PC-9 (cell line): ENCODE measurements around the gene KCNIP1. TPM values are rescaled to one million over a fixed set of nuclear protein-coding genes. Genes with fewer than 3 reads are reported as not detected.

Experiments
- BruUV-seq: library from RNA; stranded (reverse); fragments of 400-500 nt; replicated peaks from 2 replicates; lab custom pipeline; 2021; lab: Mats Ljungman, UMichigan
- CTCF ChIA-PET: fragments of 300-600 bp; sonication (Branson Sonifier 250); formaldehyde crosslinking; loops from one replicate; lab custom pipeline; 2022; ENCODE audit warnings: antibody characterized with exemption; lab: Charles Lee
- POLR2A ChIA-PET: fragments of 300-600 bp; sonication (Branson Sonifier 250); formaldehyde crosslinking; loops from one replicate; lab custom pipeline; 2022; ENCODE audit warnings: antibody characterized with exemption; ENCODE audit not compliant: unreplicated experiment; lab: Charles Lee
- DNase-seq, 2 experiments: peaks; one replicate each; pipeline versions ENCODE4 v3.0.0 to v3.0.0-alpha.2; 2015 to 2022; ENCODE audit warnings: mixed read lengths in 1 of 2
- H2AFZ ChIP-seq: fragments of 200-600 bp; sonication (generic); 2 replicates; pipeline ENCODE4 v1.8.1; 2017; ENCODE audit warnings: antibody characterized with exemption
- H3F3A ChIP-seq: fragments of 200-600 bp; sonication (generic); 2 replicates; pipeline ENCODE4 v1.8.1; 2017; ENCODE audit warnings: antibody characterized with exemption, mild to moderate bottlenecking, low read depth; ENCODE audit not compliant: insufficient read depth
- H3K27ac ChIP-seq: fragments of 200-600 bp; sonication (generic); 2 replicates; pipeline ENCODE4 v1.6.1; 2016; ENCODE audit warnings: mixed run types
- H3K27me3 ChIP-seq: fragments of 200-600 bp; sonication (generic); 2 replicates; pipeline ENCODE4 v1.6.1; 2016; ENCODE audit warnings: low read depth, mixed run types; ENCODE audit not compliant: insufficient read depth
- H3K36me3 ChIP-seq: fragments of 200-600 bp; sonication (generic); 2 replicates; pipeline ENCODE4 v1.6.1; 2016; ENCODE audit warnings: low read depth, mixed run types
- H3K4me1 ChIP-seq: fragments of 200-600 bp; sonication (generic); replicated peaks from 2 replicates; pipeline ENCODE4 v1.6.1; 2016; ENCODE audit warnings: mixed run types; ENCODE audit not compliant: insufficient read depth
- H3K4me2 ChIP-seq: fragments of 200-600 bp; sonication (generic); 2 replicates; pipeline ENCODE4 v1.6.1; 2017; ENCODE audit warnings: mixed run types
- H3K4me3 ChIP-seq: fragments of 200-600 bp; sonication (generic); 2 replicates; pipeline ENCODE4 v1.6.1; 2016; ENCODE audit warnings: mixed run types
- H3K79me2 ChIP-seq: fragments of 200-600 bp; sonication (generic); 2 replicates; pipeline ENCODE4 v1.6.1; 2017; ENCODE audit warnings: low read depth, mixed run types
- H3K9me2 ChIP-seq: fragments of 200-600 bp; sonication (generic); 2 replicates; pipeline ENCODE4 v1.8.1; 2017; ENCODE audit warnings: mild to moderate bottlenecking; ENCODE audit not compliant: insufficient read depth
- H3K9me3 ChIP-seq: fragments of 200-600 bp; sonication (generic); 2 replicates; pipeline ENCODE4 v1.8.1; 2016; ENCODE audit warnings: low read depth; ENCODE audit not compliant: insufficient read depth
- H4K20me1 ChIP-seq: fragments of 200-600 bp; sonication (generic); 2 replicates; pipeline ENCODE4 v1.8.1; 2017; ENCODE audit not compliant: insufficient read depth
- CTCF ChIP-seq: fragments of 200-600 bp; sonication (generic); conservative IDR thresholded peaks from 2 replicates; pipeline ENCODE4 v1.6.1; 2017; ENCODE audit warnings: mixed run types, antibody characterized with exemption, mild to moderate bottlenecking, moderate library complexity
- EZH2 ChIP-seq: fragments of 200-600 bp; sonication (generic); IDR thresholded peaks from 2 replicates; pipeline ENCODE4 v1.8.0; 2017; ENCODE audit warnings: antibody characterized with exemption, low read depth
- intact Hi-C: fragments of 100-400 bp; cut with micrococcal nuclease; formaldehyde crosslinking; loops from one replicate; pipeline ENCODE4 v1.10.0; 2022; ENCODE audit not compliant: unreplicated experiment
- total RNA-seq: library from RNA; stranded (reverse); gene quantifications from 2 replicates; pipeline ENCODE4 v1.2.3, GENCODE V29; 2021

Gene KCNIP1
- total RNA-seq, 1 experiment from 2014 or later: not detected

- Histone ChIP-seq H3K9me2 (no peaks in the 10 kb centered on the region), H3K36me3 (no peaks in the 10 kb centered on the region), H2AFZ (no peak overlapping the region), H3K4me3 (no peak overlapping the region), H3K27me3 (no peaks in the 10 kb centered on the region; the same call in 1 of the 2 replicates), H3K27ac (no peak overlapping the region), H3K4me2 (no peak overlapping the region), H3K4me1 (no peaks in the 10 kb centered on the region), H3F3A (no peaks in the 10 kb centered on the region), H4K20me1 (no peaks in the 10 kb centered on the region), H3K9me3 (no peaks in the 10 kb centered on the region), H3K79me2 (no peaks in the 10 kb centered on the region)
- DNase-seq: no peak
- BruUV-seq: no TSS peak
- intact Hi-C loops: no loop called here
- POLR2A ChIA-PET: no interaction called here
- CTCF ChIA-PET: no interaction called here
- no peak for TF ChIP-seq EZH2
- no peak for TF ChIP-seq CTCF
These were observed 48.8 kb downstream of the KCNIP1 start for GRCh38 chr5:170552621-170553115.

- no peaks in the 10 kb centered on the region for H4K20me1 ChIP-seq
- POLR2A ChIA-PET: no interaction called here
- H3K79me2 ChIP-seq: no peaks in the 10 kb centered on the region
- no peak overlapping the region for H3K4me3 ChIP-seq
- CTCF ChIA-PET: no interaction called here
- intact Hi-C loops: no loop called here
- TF ChIP-seq EZH2: no peak
- TF ChIP-seq CTCF: no peak
- H3K4me1 ChIP-seq: no peaks in the 10 kb centered on the region
- H3F3A ChIP-seq: no peaks in the 10 kb centered on the region
- no TSS peak for BruUV-seq
- H2AFZ ChIP-seq: no peak overlapping the region
- H3K27me3 ChIP-seq: no peaks in the 10 kb centered on the region; the same call in 1 of the 2 replicates
- no peaks in the 10 kb centered on the region for H3K9me3 ChIP-seq
- H3K27ac ChIP-seq: no peak overlapping the region
- H3K9me2 ChIP-seq: no peaks in the 10 kb centered on the region
- no peak for DNase-seq
- no peaks in the 10 kb centered on the region for H3K36me3 ChIP-seq
- H3K4me2 ChIP-seq: no peak overlapping the region
These were observed 49.4 kb downstream of the KCNIP1 start for GRCh38 chr5:170553218-170553617.

- intact Hi-C loops: no loop called here
- TF ChIP-seq EZH2 (no peak), CTCF (no peak)
- Histone ChIP-seq H4K20me1 (no peaks in the 10 kb centered on the region), H3K27ac (no peak overlapping the region), H3K79me2 (no peaks in the 10 kb centered on the region), H3K27me3 (no peaks in the 10 kb centered on the region; the same call in 1 of the 2 replicates), H3K9me2 (no peaks in the 10 kb centered on the region), H3K4me2 (no peak overlapping the region), H2AFZ (no peak overlapping the region), H3K9me3 (no peaks in the 10 kb centered on the region), H3K4me1 (no peaks in the 10 kb centered on the region), H3K36me3 (no peaks in the 10 kb centered on the region), H3F3A (no peaks in the 10 kb centered on the region), H3K4me3 (no peak overlapping the region)
- no peak for DNase-seq
- no TSS peak for BruUV-seq
- POLR2A ChIA-PET: no interaction called here
- CTCF ChIA-PET: no interaction called here
These were observed 50.9 kb downstream of the KCNIP1 start for GRCh38 chr5:170554521-170555267.
